KG1 (cell line): ENCODE measurements around the gene VWC2L.

ENCODE experiments used
- DNase-seq: peaks from one replicate; lab custom pipeline; 2025; lab: John Stamatoyannopoulos, UW

The VWC2L gene

GRCh38 chr2:214593727-214594126 is 182.9 kb downstream of the VWC2L start:
- DNase-seq = no peak

- no peak for DNase-seq
These were observed 191.2 kb downstream of the VWC2L start for GRCh38 chr2:214601852-214602633.

- no peak for DNase-seq
These were observed 194.0 kb downstream of the VWC2L start for GRCh38 chr2:214604861-214605260.

- no peak for DNase-seq
These were observed 196.2 kb downstream of the VWC2L start for GRCh38 chr2:214607051-214607450.

- DNase-seq = no peak
These were observed 200.2 kb downstream of the VWC2L start for GRCh38 chr2:214611015-214611414.

GRCh38 chr2:214624166-214624760 is 213.4 kb downstream of the VWC2L start:
- no peak for DNase-seq

GRCh38 chr2:214628091-214628490 is 217.2 kb downstream of the VWC2L start:
- no peak for DNase-seq
